Hepatocyte (in vitro differentiated cells): Measurements from ENCODE around the gene ARMH2. TPM values are rescaled to one million over a fixed set of nuclear protein-coding genes. Genes with fewer than 3 reads are reported as not detected.

ENCODE experiments used
- DNase-seq: peaks from one replicate; pipeline ENCODE4 v3.0.0-alpha.2; 2016; ENCODE audit warnings: low spot score
- H2AFZ ChIP-seq: fragments of 200-600 bp; sonication (generic); 2 replicates; pipeline ENCODE4 v1.6.0; 2016; ENCODE audit warnings: antibody characterized with exemption, mild to moderate bottlenecking
- H3K27ac ChIP-seq: fragments of 200-600 bp; sonication (generic); 2 replicates; pipeline ENCODE4 v1.5.1; 2016; ENCODE audit warnings: mild to moderate bottlenecking
- H3K27me3 ChIP-seq: fragments of 200-600 bp; sonication (generic); 2 replicates; pipeline ENCODE4 v1.6.1; 2016
- H3K36me3 ChIP-seq: fragments of 200-600 bp; sonication (generic); replicated peaks from 2 replicates; pipeline ENCODE4 v1.5.1; 2016; ENCODE audit warnings: low read depth; ENCODE audit not compliant: insufficient read depth
- H3K4me1 ChIP-seq: fragments of 200-600 bp; sonication (generic); 2 replicates; pipeline ENCODE4 v1.5.1; 2016; ENCODE audit warnings: mild to moderate bottlenecking, moderate library complexity; ENCODE audit not compliant: insufficient read depth
- H3K4me2 ChIP-seq: fragments of 200-600 bp; sonication (generic); 2 replicates; pipeline ENCODE4 v1.6.0; 2016
- H3K4me3 ChIP-seq: fragments of 200-600 bp; sonication (generic); 2 replicates; pipeline ENCODE4 v1.5.1; 2016; ENCODE audit warnings: mild to moderate bottlenecking
- H3K79me2 ChIP-seq: fragments of 200-600 bp; sonication (generic); 2 replicates; pipeline ENCODE4 v1.6.0; 2017; ENCODE audit warnings: mild to moderate bottlenecking
- H3K9me2 ChIP-seq: fragments of 200-600 bp; sonication (generic); replicated peaks from 2 replicates; pipeline ENCODE4 v1.6.0; 2017; ENCODE audit warnings: mild to moderate bottlenecking; ENCODE audit not compliant: insufficient read depth
- H3K9me3 ChIP-seq: fragments of 200-600 bp; sonication (generic); 2 replicates; pipeline ENCODE4 v1.5.1; 2016; ENCODE audit warnings: low read depth, mild to moderate bottlenecking
- H4K20me1 ChIP-seq: fragments of 200-600 bp; sonication (generic); 2 replicates; pipeline ENCODE4 v1.6.0; 2016; ENCODE audit warnings: mild to moderate bottlenecking; ENCODE audit not compliant: insufficient read depth, poor library complexity, severe bottlenecking
- EZH2 ChIP-seq: fragments of 200-600 bp; sonication (generic); IDR thresholded peaks from 2 replicates; pipeline ENCODE4 v1.6.1; 2016; ENCODE audit warnings: antibody characterized with exemption, mild to moderate bottlenecking, borderline replicate concordance
- EZH2phosphoT487 ChIP-seq: fragments of 200-600 bp; sonication (generic); IDR thresholded peaks from one replicate; pipeline ENCODE4 v1.6.1; 2018; ENCODE audit warnings: antibody characterized with exemption, mild to moderate bottlenecking, low read depth, moderate library complexity; ENCODE audit not compliant: unreplicated experiment, severe bottlenecking
- WGBS: methylation state at CpG from one replicate; pipeline ENCODE4 v1.1.6; 2016; ENCODE audit warnings: low lambda C conversion rate; ENCODE audit errors: missing lambda C conversion rate; 5-methylcytosine and 5-hydroxymethylcytosine counted together
- polyA plus RNA-seq: library from polyadenylated mRNA; unstranded; fragments of >200 nt; fragmentation: Nextera tagmentation; extraction: Ambion mirVana; gene quantifications from 2 replicates; pipeline ENCODE4 v1.2.1, GENCODE V29; 2016
- total RNA-seq: library from RNA; depleted of rRNA; stranded (reverse); fragments of >200 nt; gene quantifications from 2 replicates; pipeline ENCODE4 v1.2.3, GENCODE V29; 2014
- TF ChIP-seq, protein P1 (sequence below): fragments of 200-600 bp; sonication (generic); IDR thresholded peaks from 2 replicates; pipeline ENCODE4 v1.5.1; 2016; ENCODE audit warnings: antibody characterized with exemption, mild to moderate bottlenecking; ENCODE audit not compliant: poor library complexity

ARMH2 gene
- total and polyA plus RNA-seq, 2 experiments from 2014 or later: not detected

DNA sequence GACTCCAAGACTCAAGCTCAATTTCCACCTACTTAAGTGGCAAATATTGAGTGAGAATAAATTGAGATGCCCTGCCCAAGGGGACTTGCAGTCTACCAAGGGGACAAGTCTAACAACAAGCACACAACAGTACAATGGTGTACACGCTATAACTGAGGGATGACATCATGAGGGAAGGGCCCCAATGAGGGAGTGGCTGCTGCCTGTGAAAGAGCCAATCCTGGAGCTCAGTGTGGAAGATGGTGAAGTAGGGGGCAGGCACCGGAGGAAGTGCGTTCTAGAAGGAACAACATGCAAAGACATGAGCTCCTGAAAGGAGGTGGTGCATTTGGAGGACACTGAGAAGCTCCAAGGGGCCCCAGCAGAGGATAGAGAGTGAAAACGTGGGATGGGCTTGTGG lies 46.9 kb upstream of the ARMH2 start:
- TF ChIP-seq EZH2phosphoT487 (no peak), EZH2 (no peak)
- TF ChIP-seq, protein P1, sequence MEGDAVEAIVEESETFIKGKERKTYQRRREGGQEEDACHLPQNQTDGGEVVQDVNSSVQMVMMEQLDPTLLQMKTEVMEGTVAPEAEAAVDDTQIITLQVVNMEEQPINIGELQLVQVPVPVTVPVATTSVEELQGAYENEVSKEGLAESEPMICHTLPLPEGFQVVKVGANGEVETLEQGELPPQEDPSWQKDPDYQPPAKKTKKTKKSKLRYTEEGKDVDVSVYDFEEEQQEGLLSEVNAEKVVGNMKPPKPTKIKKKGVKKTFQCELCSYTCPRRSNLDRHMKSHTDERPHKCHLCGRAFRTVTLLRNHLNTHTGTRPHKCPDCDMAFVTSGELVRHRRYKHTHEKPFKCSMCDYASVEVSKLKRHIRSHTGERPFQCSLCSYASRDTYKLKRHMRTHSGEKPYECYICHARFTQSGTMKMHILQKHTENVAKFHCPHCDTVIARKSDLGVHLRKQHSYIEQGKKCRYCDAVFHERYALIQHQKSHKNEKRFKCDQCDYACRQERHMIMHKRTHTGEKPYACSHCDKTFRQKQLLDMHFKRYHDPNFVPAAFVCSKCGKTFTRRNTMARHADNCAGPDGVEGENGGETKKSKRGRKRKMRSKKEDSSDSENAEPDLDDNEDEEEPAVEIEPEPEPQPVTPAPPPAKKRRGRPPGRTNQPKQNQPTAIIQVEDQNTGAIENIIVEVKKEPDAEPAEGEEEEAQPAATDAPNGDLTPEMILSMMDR: no peak
- Histone ChIP-seq H3K36me3 (no peaks in the 10 kb centered on the region), H3K79me2 (no peaks in the 10 kb centered on the region), H4K20me1 (no peaks in the 10 kb centered on the region), H3K4me1 (no peaks in the 10 kb centered on the region), H3K9me2 (no peaks in the 10 kb centered on the region), H3K4me3 (no peak overlapping the region), H3K4me2 (no peak overlapping the region), H3K27me3 (no peaks in the 10 kb centered on the region), H3K27ac (no peak overlapping the region), H2AFZ (no peak overlapping the region), H3K9me3 (no peaks in the 10 kb centered on the region)
- no peak for DNase-seq
- WGBS: 91% methylated on average over 4 of the region's 4 CpGs

DNA sequence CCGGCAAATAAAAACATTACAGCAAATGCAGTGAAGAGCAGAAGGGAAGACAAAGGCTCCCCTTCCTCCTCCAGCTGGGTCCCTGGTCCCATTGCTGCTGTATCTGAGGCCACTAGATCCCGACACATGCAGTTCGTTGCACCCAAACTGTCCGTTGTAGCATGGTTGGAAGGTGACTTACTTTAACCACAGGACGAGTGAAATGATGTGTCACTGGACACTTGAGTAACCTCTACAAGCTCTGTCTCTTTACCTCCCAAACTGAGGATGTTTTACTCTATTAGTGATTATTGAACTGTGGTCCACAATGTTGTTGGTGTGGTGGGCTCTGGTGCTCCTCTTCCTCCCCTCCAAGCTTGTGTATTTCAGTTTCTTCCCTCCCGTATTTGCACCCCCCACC lies 46.2 kb upstream of the ARMH2 start:
- H3K79me2 ChIP-seq: no peaks in the 10 kb centered on the region
- H3K9me2 ChIP-seq: no peaks in the 10 kb centered on the region
- no peak overlapping the region for H3K4me2 ChIP-seq
- no peaks in the 10 kb centered on the region for H3K9me3 ChIP-seq
- H3K4me1 ChIP-seq: no peaks in the 10 kb centered on the region
- no peaks in the 10 kb centered on the region for H3K36me3 ChIP-seq
- TF ChIP-seq, protein P1: no peak
- TF ChIP-seq EZH2 (no peak), EZH2phosphoT487 (no peak)
- 96% methylated on average over 6 of the region's 6 CpGs for WGBS
- DNase-seq: no peak
- no peak overlapping the region for H3K27ac ChIP-seq
- no peaks in the 10 kb centered on the region for H4K20me1 ChIP-seq
- H3K4me3 ChIP-seq: no peak overlapping the region
- H2AFZ ChIP-seq: no peak overlapping the region
- no peaks in the 10 kb centered on the region for H3K27me3 ChIP-seq

DNA sequence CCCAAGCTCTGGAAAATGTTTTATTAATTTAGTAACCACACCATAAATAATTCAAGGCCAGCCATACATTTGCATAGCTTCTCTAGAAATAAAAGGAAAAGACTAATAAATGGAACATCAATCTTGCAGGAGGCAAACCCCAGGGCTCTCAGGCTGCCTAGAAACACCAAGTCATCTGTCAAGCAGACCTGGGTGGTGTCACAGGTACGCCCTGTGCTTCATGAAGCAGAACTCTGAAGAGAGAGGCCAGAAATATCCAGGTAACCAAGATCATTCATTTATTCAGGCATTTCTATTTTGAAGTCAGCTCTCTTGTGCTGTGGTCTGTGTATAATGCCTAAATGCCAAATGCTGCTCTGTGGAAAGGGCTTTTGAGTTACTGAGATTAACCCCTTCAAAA lies 45.3 kb upstream of the ARMH2 start:
- Histone ChIP-seq H2AFZ (no peak overlapping the region), H3K9me2 (no peaks in the 10 kb centered on the region), H3K36me3 (no peaks in the 10 kb centered on the region), H3K79me2 (no peaks in the 10 kb centered on the region), H3K27me3 (no peaks in the 10 kb centered on the region), H4K20me1 (no peaks in the 10 kb centered on the region), H3K4me2 (no peak overlapping the region), H3K9me3 (no peaks in the 10 kb centered on the region), H3K4me3 (no peak overlapping the region), H3K27ac (no peak overlapping the region), H3K4me1 (no peaks in the 10 kb centered on the region)
- WGBS: 86% methylated on average over 1 of the region's 1 CpG
- TF ChIP-seq EZH2phosphoT487 (no peak), EZH2 (no peak)
- TF ChIP-seq, protein P1: no peak
- DNase-seq: no peak

DNA sequence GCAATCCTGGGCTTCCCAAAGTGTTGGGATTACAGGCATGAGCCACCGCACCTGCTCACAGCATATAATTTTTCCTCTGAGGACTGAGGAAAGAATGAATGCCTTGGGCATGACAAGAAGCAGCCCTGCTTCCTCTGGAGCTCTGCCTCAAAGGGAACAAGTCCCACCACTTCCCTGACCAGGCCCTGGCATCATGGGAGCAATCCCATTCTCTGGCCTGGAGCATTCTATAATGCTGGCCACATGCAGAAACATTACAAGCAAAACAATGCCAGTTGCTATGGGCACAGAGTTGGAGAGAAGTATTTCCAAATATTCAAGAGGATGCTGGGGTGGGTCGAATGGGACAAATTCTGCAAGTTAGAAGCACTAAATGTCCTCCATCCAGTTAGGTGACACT lies 41.5 kb upstream of the ARMH2 start:
- Histone ChIP-seq H3K27ac (no peak overlapping the region), H2AFZ (no peak overlapping the region), H3K36me3 (no peaks in the 10 kb centered on the region), H3K4me3 (no peak overlapping the region), H3K4me2 (no peak overlapping the region), H4K20me1 (no peaks in the 10 kb centered on the region), H3K9me3 (no peaks in the 10 kb centered on the region), H3K4me1 (no peaks in the 10 kb centered on the region), H3K9me2 (no peaks in the 10 kb centered on the region), H3K27me3 (no peaks in the 10 kb centered on the region), H3K79me2 (no peaks in the 10 kb centered on the region)
- WGBS: 90% methylated on average over 2 of the region's 2 CpGs
- no peak for TF ChIP-seq EZH2
- no peak for TF ChIP-seq EZH2phosphoT487
- TF ChIP-seq, protein P1: no peak
- DNase-seq: no peak
